ENCODE data around the gene ULK1. TPM values are rescaled to one million over a fixed set of nuclear protein-coding genes. Genes with fewer than 3 reads are reported as not detected.
"Not testable (repeated sequence)": the region's sequence is repeated elsewhere in the genome, so short reads cannot be mapped to it uniquely, and the experiment has no call there.

Gene ULK1
- total RNA-seq, 1 donor from 2014 or later: 57.4 TPM

DNA sequence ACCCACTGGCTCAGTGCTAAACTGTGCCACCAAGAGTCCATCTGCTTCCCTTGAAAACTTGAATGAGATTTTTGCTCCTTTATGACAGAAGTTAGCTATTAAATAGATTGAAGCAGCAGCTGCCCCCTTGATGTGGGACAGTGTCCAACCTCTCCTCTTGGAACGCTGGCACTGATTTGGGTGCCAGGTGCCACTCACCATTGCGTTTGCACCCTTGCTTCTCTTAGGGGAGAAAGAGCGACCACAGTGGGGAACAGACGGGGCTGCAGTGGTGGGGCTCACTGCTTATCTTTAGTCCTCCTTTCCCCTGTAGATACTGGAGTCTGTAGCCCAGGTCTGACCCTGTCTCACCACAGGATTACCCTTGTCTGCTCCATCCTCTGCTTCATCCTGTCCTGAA is 64.7 kb downstream of the ULK1 start:
- no peak for DNase-seq
- H3K4me1 ChIP-seq: peaks cover 65% of the 10 kb centered on the region
- intact Hi-C loops (cut with micrococcal nuclease): no loop called here

DNA sequence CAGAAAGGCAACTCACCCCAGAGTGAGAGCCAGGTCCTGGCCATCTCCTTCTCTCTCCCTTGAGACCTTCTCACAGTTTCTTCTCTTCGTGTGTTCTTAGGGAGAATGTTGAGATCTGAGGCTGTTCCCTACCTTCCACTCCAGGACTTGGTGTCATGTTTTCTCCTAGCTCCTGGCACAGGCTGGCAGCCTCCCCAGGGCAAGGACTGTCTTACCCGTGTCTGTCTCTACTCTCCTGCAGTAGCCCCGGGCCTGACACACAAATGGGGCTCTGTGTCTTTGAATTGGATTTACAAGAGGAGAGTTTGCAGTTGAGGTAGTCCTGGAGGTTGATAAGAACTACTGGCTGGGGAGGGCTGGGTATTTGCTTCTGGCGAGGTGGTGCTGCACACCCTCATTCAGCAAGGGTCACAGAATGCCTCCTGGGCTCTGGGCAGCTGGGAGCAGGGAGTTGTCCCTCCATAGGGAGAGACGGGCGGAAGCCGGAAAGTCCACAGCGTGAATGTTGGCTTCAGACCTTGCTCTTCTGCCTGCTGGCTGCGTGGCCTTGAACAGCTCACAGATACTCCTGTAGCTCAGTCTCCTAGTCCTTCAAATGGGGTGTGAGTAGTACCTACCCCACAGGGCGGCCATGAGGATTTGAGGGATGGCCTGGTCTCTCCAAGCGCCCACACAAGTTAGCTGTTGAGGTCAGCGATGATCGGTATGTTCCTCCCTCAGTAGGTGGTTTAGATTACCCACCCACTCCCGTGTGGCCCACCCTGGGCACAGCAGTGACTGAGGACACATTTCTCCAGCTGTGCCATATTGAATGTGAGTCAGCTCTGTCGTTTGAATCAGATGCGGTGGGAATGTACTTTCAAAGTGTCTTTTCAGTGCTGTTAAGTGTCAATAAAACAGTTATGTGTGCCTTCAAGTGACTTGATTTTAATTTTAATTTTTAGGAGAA is 65.5 kb downstream of the ULK1 start:
- H3K36me3 ChIP-seq: peaks cover 8% of the 10 kb centered on the region
- no peak overlapping the region for H3K27ac ChIP-seq (replicated peaks)
- no peak overlapping the region for H3K4me3 ChIP-seq
- peaks cover 73% of the 10 kb centered on the region for H3K4me1 ChIP-seq
- DNase-seq: no peak
- H3K9me3 ChIP-seq (replicated peaks): no peaks in the 10 kb centered on the region
- intact Hi-C loops (cut with micrococcal nuclease): no loop called here
- TF ChIP-seq, protein P1, sequence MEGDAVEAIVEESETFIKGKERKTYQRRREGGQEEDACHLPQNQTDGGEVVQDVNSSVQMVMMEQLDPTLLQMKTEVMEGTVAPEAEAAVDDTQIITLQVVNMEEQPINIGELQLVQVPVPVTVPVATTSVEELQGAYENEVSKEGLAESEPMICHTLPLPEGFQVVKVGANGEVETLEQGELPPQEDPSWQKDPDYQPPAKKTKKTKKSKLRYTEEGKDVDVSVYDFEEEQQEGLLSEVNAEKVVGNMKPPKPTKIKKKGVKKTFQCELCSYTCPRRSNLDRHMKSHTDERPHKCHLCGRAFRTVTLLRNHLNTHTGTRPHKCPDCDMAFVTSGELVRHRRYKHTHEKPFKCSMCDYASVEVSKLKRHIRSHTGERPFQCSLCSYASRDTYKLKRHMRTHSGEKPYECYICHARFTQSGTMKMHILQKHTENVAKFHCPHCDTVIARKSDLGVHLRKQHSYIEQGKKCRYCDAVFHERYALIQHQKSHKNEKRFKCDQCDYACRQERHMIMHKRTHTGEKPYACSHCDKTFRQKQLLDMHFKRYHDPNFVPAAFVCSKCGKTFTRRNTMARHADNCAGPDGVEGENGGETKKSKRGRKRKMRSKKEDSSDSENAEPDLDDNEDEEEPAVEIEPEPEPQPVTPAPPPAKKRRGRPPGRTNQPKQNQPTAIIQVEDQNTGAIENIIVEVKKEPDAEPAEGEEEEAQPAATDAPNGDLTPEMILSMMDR (IDR thresholded peaks at IDR 0.05; ENCODE audit: borderline replicate concordance): no peak
- no peaks in the 10 kb centered on the region for H3K27me3 ChIP-seq (ENCODE audit: low read depth)

More for the DNA sequence above, 64.7 kb downstream of the ULK1 start:
- no peaks in the 10 kb centered on the region for H3K9me3 ChIP-seq (replicated peaks)
- H3K4me3 ChIP-seq: no peak overlapping the region
- TF ChIP-seq, protein P1 (IDR thresholded peaks at IDR 0.05; ENCODE audit: borderline replicate concordance): no peak
- peaks cover 8% of the 10 kb centered on the region for H3K36me3 ChIP-seq
- H3K27ac ChIP-seq (replicated peaks): no peak overlapping the region
- no peaks in the 10 kb centered on the region for H3K27me3 ChIP-seq (ENCODE audit: low read depth)

DNA sequence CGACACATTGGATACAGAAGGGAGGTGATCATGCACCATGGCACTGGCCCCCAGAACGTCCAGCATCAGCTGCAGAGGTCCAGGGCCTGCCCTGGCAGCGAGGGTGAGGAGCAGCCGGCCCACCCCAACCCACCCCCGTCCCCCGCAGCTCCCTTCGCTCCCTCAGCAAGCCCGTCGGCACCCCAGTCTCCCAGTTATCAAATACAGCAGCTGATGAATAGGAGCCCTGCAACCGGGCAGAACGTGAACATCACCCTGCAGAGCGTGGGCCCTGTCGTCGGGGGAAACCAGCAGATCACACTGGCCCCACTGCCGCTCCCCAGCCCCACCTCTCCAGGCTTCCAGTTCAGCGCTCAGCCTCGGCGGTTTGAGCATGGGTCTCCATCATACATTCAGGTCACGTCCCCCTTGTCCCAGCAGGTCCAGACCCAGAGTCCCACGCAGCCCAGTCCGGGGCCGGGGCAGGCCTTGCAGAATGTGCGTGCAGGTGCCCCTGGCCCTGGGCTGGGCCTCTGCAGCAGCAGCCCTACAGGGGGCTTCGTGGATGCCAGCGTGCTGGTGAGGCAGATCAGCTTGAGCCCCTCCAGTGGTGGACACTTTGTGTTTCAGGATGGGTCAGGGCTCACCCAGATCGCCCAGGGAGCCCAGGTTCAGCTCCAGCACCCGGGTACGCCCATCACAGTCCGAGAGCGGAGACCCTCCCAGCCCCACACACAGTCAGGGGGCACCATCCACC is 66.3 kb downstream of the ULK1 start:
- peaks cover 79% of the 10 kb centered on the region for H3K4me1 ChIP-seq
- H3K9me3 ChIP-seq (replicated peaks); H3K27ac ChIP-seq (replicated peaks); H3K36me3 ChIP-seq; DNase-seq; intact Hi-C loops (cut with micrococcal nuclease); H3K27me3 ChIP-seq (ENCODE audit: low read depth); H3K4me3 ChIP-seq: not testable (repeated sequence)

DNA sequence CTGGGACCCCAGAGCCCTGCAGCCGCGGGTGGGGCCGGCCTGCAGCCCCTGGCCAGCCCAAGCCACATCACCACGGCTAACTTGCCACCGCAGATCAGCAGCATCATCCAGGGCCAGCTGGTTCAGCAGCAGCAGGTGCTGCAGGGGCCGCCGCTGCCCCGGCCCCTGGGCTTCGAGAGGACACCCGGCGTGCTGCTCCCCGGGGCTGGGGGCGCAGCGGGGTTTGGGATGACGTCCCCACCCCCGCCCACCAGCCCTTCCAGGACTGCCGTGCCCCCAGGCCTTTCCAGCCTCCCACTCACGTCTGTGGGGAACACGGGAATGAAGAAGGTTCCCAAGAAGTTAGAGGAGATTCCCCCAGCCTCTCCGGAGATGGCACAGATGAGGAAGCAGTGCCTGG is 66.9 kb downstream of the ULK1 start:
- intact Hi-C loops (cut with micrococcal nuclease); H3K9me3 ChIP-seq (replicated peaks); H3K36me3 ChIP-seq; H3K27ac ChIP-seq (replicated peaks); H3K27me3 ChIP-seq (ENCODE audit: low read depth); DNase-seq; H3K4me3 ChIP-seq: not testable (repeated sequence)
- H3K4me1 ChIP-seq: peaks cover 73% of the 10 kb centered on the region

DNA sequence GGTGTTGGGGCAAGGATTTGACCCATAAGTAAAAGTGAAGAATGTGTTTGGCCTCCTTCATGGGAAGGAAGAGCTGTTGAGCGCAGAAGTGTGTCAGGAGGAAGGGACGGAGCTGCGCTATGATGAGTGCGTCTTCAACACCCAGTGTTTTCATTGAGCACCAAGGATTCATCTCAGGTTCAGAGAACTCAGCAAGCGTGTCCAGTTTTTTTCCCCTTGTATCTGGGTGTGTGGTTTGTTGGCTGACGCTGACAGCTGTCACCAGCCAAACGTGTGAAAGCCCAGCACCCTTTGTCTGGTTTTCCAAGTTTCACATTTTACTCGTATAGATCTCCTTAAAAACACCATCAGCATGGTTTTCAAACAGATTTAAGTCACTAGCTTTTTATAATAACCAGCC is 67.6 kb downstream of the ULK1 start:
- H3K27ac ChIP-seq (replicated peaks): peak overlapping the region; percentile 3
- no peaks in the 10 kb centered on the region for H3K27me3 ChIP-seq (ENCODE audit: low read depth)
- no peaks in the 10 kb centered on the region for H3K9me3 ChIP-seq (replicated peaks)
- intact Hi-C loops (cut with micrococcal nuclease): no loop called here
- TF ChIP-seq, protein P1 (IDR thresholded peaks at IDR 0.05; ENCODE audit: borderline replicate concordance): no peak
- H3K4me1 ChIP-seq: peaks cover 68% of the 10 kb centered on the region
- peaks cover 8% of the 10 kb centered on the region for H3K36me3 ChIP-seq
- no peak overlapping the region for H3K4me3 ChIP-seq
- DNase-seq: no peak

DNA sequence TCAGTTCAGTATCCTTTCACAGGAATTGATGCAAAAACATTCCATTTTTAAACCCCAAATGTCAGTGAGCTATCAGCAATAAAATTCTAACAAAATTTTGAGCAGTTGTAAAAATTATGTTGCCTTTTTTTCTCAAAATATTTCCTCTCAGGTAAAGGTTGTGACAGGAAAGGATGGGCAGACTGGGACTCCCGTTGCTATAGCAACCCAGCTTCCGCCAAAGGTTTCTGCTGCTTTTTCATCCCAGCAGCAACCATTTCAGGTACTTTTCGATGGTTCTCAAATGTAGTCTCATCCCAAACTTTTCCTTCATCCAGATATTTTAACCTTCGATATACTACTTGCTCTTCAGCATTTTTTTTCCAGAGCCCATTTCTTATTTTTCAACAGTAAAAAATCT is 69.0 kb downstream of the ULK1 start:
- DNase-seq: no peak
- Histone ChIP-seq H3K27ac (replicated peaks) (no peak overlapping the region), H3K27me3 (ENCODE audit: low read depth) (no peaks in the 10 kb centered on the region), H3K9me3 (replicated peaks) (no peaks in the 10 kb centered on the region), H3K36me3 (peaks cover 8% of the 10 kb centered on the region), H3K4me1 (peaks cover 58% of the 10 kb centered on the region), H3K4me3 (no peak overlapping the region)
- intact Hi-C loops (cut with micrococcal nuclease): no loop called here
- TF ChIP-seq, protein P1 (IDR thresholded peaks at IDR 0.05; ENCODE audit: borderline replicate concordance): no peak

All from left ventricle myocardium inferior (tissue), 1 donor.